GM18507 (cell line): ENCODE results near the gene HINT2.
A peak's percentile ranks its signal among the peaks of the same experiment; 100 is the strongest.

Source experiments
- DNase-seq: peaks from one replicate; pipeline ENCODE4 v3.0.0; 2011; ENCODE audit warnings: low read depth; ENCODE audit not compliant: insufficient read length; ENCODE audit errors: extremely low spot score
- FAIRE-seq: peaks from 2 replicates; lab custom pipeline; 2011; peaks lifted over from hg19 to GRCh38; lab: Jason Lieb, UNC

Gene HINT2

GRCh38 chr9:35790385-35791296 lies 24.2 kb downstream of the HINT2 start:
- DNase-seq: peak; percentile 60
- FAIRE-seq: peak; percentile 83

- DNase-seq (no peak), FAIRE-seq (no peak)
These were observed 24.8 kb downstream of the HINT2 start for GRCh38 chr9:35790025-35790384.

DNA sequence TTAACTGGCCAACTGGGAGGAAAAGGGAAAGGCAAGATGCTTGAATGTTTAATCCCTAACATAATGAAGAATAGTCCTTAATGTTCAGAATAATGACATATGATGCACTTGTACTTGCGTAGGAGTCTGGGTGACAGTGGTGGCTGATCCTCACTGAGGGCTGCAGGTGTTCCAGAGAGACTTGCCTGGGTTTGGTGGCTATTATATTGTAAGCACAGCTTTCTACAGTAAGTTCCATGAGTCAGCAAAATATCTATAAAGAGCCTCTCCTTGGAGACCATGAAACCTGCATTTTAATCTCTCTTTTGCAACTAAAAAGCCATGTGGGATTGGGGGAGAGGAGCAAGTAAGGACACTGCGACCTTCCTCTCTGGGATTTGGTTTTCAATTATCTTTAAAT lies 25.3 kb downstream of the HINT2 start:
- FAIRE-seq (no peak), DNase-seq (no peak)

DNA sequence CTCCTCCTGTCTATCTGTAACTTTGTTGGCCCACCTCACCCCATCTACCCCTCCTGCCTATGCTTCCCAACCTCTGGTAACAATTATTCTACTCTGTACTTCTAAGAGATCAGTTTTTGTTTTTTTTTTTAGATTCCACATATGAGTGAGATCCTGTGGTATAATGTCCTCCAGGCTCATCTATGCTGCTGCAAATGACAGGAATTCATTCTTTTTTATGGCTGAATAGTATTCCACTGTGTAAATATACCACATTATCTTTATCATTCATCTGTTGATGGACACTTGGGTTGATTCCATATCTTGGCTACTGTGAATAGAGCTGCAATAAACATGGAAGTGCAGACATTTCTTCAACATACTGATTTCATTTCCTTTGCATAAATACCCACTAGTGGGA lies 31.4 kb downstream of the HINT2 start:
- no peak for DNase-seq
- peak; percentile 5 for FAIRE-seq

- DNase-seq (no peak), FAIRE-seq (no peak)
These were observed 33.8 kb downstream of the HINT2 start for GRCh38 chr9:35781066-35781465.

- DNase-seq (no peak), FAIRE-seq (no peak)
These were observed 36.3 kb downstream of the HINT2 start for GRCh38 chr9:35778496-35778895.

- DNase-seq (no peak), FAIRE-seq (no peak)
These were observed 38.8 kb downstream of the HINT2 start for GRCh38 chr9:35776018-35776417.

DNA sequence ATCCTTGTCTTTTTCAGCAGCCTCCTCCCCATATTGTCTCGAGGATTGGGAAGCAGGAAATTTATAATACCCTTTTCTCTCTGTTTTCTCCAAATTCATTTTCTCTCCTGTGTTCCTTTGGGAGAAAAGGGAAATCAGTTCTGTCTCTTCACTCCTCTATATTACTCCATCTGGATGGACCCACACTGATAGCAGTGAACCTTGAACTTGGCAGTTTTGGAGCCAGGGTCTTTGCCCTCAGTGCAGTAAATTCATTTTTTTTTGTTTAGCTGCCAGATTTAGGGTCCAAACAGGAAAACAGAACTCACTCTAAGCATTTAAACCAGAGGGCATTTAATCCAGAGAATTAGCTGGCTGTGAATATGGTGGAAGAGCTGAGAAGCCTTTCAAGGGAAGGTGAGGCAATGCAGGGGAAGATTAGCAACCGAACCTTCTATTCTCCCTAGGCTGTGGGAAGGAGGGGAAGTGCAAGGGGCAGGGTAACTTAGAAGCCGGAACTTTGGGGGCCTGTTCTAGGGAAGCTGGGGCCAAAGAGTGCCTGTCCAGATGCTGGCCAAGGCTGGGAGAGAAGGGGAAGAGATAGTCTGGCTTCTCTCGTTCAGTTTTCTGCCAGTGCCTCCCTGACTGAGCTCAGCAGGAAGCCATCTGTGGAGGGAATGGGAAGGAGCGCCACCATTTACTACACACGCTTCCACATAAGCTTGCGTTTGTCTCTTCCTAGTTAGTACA lies 39.8 kb downstream of the HINT2 start:
- DNase-seq (no peak), FAIRE-seq (no peak)

DNA sequence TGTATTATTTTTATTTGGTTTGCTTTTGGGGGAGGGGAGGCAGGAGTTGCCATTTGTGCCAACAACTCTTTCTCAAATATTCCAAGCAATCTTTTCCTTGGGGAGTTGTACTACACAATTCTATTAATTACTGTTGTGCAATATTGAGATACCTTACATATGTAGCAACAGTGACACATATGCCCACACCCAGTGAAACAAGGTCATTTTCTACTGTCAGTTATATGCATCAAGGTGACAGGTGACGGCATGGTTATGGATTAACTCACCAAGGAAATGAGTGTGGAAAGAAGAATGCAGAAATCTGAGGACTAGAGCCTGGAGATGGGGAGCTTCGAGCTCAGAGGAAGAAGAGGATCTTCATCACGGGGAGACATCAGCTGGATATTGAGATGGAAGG lies 42.9 kb downstream of the HINT2 start:
- DNase-seq: no peak
- FAIRE-seq: no peak

DNA sequence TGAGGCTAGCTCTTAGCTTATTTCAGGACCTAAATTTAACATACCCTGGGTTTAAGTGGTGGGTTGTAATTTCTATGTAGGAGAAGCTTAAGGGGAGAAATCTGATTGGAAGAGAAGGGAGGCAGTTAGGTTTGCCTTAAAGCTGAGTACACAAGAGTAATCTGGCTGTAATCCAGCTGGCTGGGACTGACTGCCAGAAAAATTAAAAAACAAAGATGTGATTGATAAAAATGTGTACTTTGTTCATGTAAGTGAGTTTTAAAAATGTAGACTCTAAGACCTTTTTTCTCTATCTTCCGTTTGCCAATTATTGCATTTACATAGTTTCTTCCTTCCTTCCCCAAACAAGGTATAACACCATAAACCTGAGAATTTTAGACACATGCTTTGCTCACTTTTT lies 43.3 kb downstream of the HINT2 start:
- FAIRE-seq: no peak
- no peak for DNase-seq

- FAIRE-seq (no peak), DNase-seq (no peak)
These were observed 43.8 kb downstream of the HINT2 start for GRCh38 chr9:35771075-35771433.

DNA sequence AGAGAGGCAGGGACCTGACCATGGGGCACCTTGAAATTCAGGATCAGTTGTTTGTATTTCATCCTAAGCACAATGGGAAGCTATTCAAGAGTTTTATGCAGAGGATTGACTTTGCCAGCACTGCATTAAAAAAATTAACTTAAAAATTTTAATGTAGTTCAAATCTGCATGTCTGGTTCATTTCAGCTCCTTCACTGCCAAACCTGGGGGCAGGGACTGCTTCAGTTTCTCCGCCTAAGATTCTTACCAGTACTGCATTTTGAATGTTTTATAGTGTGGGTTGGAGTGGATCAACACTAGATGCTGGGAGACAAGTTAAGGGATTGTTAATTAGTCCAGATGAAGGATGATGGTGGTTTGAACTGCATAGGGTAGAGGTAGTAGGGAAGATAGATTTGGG lies 45.1 kb downstream of the HINT2 start:
- DNase-seq: no peak
- no peak for FAIRE-seq

GRCh38 chr9:35767458-35767857 lies 47.4 kb downstream of the HINT2 start:
- DNase-seq (no peak), FAIRE-seq (no peak)

- no peak for FAIRE-seq
These were observed 47.8 kb downstream of the HINT2 start for GRCh38 chr9:35766997-35767396.

GRCh38 chr9:35763803-35764202 lies 51.0 kb downstream of the HINT2 start:
- DNase-seq (no peak), FAIRE-seq (no peak)

More at GRCh38 chr9:35766997-35767396, 47.8 kb downstream of the HINT2 start:
- DNase-seq: no peak

DNA sequence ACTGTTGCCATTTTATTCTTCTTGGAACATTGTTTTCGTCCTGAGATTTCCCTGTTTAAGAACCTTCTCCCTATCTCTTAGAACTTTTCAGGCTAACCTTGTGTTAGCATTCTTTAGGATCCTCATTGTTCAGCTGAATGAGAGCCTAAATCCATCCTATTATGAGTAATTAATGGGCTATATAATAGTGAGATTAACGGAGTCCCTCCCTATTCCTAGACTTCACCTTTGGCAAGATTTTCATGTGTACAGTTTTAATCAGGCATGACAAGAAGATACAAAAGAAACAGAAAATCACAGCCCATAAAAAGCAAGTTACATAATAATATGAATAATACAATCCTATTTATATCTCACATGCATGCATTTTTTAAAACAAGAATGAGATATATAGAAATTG lies 51.7 kb downstream of the HINT2 start:
- no peak for FAIRE-seq
- DNase-seq: no peak
